ENCODE measurements around the gene FXN.

The FXN gene

DNA sequence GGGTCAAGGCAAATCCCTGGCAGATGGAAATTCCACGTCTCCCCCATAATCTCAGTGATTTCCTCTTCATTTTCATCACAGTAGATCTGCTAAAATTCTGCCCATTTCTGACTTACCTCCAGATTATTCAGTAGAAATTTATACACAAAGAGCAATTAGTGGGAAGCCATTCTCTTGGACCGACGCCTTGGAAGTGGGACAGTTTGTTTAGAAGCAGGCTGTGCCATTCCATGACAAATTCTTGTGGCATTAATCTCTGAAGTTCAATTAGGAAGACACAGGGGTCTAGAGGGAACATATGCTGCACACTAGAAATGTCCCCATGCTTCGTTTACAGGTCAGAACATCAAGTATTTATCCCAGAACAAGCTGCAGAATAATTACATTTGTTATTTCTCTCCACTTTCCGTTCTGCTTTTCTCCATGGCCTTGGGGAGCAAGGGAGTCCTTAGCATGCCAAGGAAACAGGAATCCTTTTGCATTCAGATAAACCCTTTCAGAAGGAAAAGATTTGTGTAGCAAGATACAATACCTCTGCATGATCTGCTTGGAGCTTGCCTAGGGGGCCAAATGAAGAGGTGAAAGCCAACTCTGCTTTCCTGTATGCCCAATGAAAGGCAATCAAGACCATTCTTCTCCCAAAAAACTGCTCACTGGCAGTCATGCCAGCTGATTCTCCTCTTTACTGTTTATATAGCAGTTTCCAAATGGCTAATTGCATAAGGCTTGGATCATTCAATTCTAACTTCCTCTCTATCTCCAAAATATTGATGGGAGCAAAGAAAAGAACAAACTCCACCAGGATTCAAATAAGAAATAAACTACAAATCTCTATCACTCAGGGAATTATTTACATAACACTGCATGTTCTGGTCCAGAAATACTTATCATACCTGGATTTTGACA, 19.1 kb upstream of the FXN start:
- no peak overlapping the region for H2AFZ ChIP-seq (ENCODE audit: low read depth, low read length)
- no peak overlapping the region for H3K18ac ChIP-seq (ENCODE audit: low read depth in 1 of 2, low read length in 2 of 2)
- H3K36me3 ChIP-seq (ENCODE audit: control insufficient read depth in 1 of 2, insufficient read depth in 2 of 2, low read depth in 1 of 2, low read length in 2 of 2) = no peaks in the 10 kb centered on the region
- no peak overlapping the region for H3K9ac ChIP-seq (ENCODE audit: low read length)
- H3K14ac ChIP-seq (ENCODE audit: low read length in 2 of 2) = no peak overlapping the region
- H4K8ac ChIP-seq (ENCODE audit: low read length) = no peak overlapping the region
- H2BK5ac ChIP-seq (ENCODE audit: low read depth, low read length, poor library complexity, severe bottlenecking) = no peak overlapping the region
- H3K27me3 ChIP-seq (ENCODE audit: control insufficient read depth in 1 of 2, insufficient read depth in 1 of 2, low read length in 2 of 2) = peaks cover 10% of the 10 kb centered on the region in 2 experiments
- no peak overlapping the region for H3K4ac ChIP-seq (ENCODE audit: low read depth in 1 of 2, low read length in 2 of 2)
- no peak overlapping the region for H2BK12ac ChIP-seq (ENCODE audit: low read length in 2 of 2)
- H3K4me2 ChIP-seq (ENCODE audit: low read length, poor library complexity, severe bottlenecking) = no peak overlapping the region
- H3K23ac ChIP-seq (ENCODE audit: low read length in 2 of 2) = no peak overlapping the region
- H2AK5ac ChIP-seq (ENCODE audit: low read length, severe bottlenecking) = no peak overlapping the region
- no peak overlapping the region for H2BK120ac ChIP-seq (ENCODE audit: low read depth, low read length)
- DNase-seq = no peak
- no peak overlapping the region for H4K91ac ChIP-seq (ENCODE audit: low read length)
- H3K4me3 ChIP-seq (ENCODE audit: insufficient read depth in 1 of 2, low read depth in 1 of 2, low read length in 2 of 2) = no peak overlapping the region
- 54% methylated on average over 5 of the region's 5 CpGs for WGBS
- H3K9me3 ChIP-seq (ENCODE audit: control insufficient read depth, low read length) = no peaks in the 10 kb centered on the region
- H3K27ac ChIP-seq (ENCODE audit: low read length, poor library complexity, severe bottlenecking) = no peak overlapping the region
- H3K4me1 ChIP-seq (ENCODE audit: control insufficient read depth, insufficient read depth, low read depth, low read length) = no peaks in the 10 kb centered on the region
- no peak overlapping the region for H2BK15ac ChIP-seq (ENCODE audit: low read depth, poor library complexity, severe bottlenecking)
- no peaks in the 10 kb centered on the region for H3K79me1 ChIP-seq (replicated peaks; ENCODE audit: low read length, poor library complexity, severe bottlenecking)

DNA sequence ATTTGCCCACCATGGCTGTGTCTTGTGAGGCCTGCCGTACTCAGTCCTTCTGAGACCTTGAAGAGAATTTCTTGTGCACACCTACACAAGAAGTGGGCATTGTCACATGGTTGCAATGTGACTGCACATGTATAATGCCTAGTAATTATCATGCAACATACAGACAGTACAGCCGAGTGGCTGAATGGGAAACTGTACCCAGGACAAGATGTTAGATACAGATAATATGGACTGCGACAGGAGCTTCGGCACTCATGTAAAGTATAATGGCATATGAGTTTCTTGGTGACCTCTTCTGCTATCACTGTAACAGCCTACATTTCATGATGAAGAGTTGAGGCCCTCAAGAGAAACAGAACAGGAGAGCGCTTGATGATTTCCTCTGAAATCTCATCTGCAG, 16.8 kb upstream of the FXN start:
- Histone ChIP-seq H3K18ac (ENCODE audit: low read depth in 1 of 2, low read length in 2 of 2) (no peak overlapping the region), H4K91ac (ENCODE audit: low read length) (no peak overlapping the region), H3K27me3 (ENCODE audit: control insufficient read depth in 1 of 2, insufficient read depth in 1 of 2, low read length in 2 of 2) (peaks cover 10 to 20% of the 10 kb centered on the region in 2 experiments), H3K9ac (ENCODE audit: low read length) (no peak overlapping the region), H3K4me3 (ENCODE audit: insufficient read depth in 1 of 2, low read depth in 1 of 2, low read length in 2 of 2) (no peak overlapping the region), H3K79me1 (replicated peaks; ENCODE audit: low read length, poor library complexity, severe bottlenecking) (no peaks in the 10 kb centered on the region), H2BK120ac (ENCODE audit: low read depth, low read length) (no peak overlapping the region), H3K4me2 (ENCODE audit: low read length, poor library complexity, severe bottlenecking) (no peak overlapping the region), H3K36me3 (ENCODE audit: control insufficient read depth in 1 of 2, insufficient read depth in 2 of 2, low read depth in 1 of 2, low read length in 2 of 2) (no peaks in the 10 kb centered on the region), H2BK5ac (ENCODE audit: low read depth, low read length, poor library complexity, severe bottlenecking) (no peak overlapping the region), H3K27ac (ENCODE audit: low read length, poor library complexity, severe bottlenecking) (no peak overlapping the region), H2BK12ac (ENCODE audit: low read length in 2 of 2) (no peak overlapping the region), H4K8ac (ENCODE audit: low read length) (no peak overlapping the region), H3K4me1 (ENCODE audit: control insufficient read depth, insufficient read depth, low read depth, low read length) (no peaks in the 10 kb centered on the region), H2AFZ (ENCODE audit: low read depth, low read length) (no peak overlapping the region), H3K9me3 (ENCODE audit: control insufficient read depth, low read length) (no peaks in the 10 kb centered on the region), H2AK5ac (ENCODE audit: low read length, severe bottlenecking) (no peak overlapping the region), H2BK15ac (ENCODE audit: low read depth, poor library complexity, severe bottlenecking) (no peak overlapping the region), H3K4ac (ENCODE audit: low read depth in 1 of 2, low read length in 2 of 2) (no peak overlapping the region), H3K23ac (ENCODE audit: low read length in 2 of 2) (no peak overlapping the region), H3K14ac (ENCODE audit: low read length in 2 of 2) (no peak overlapping the region)
- DNase-seq = no peak
- WGBS = 71% methylated on average over 5 of the region's 5 CpGs

DNA sequence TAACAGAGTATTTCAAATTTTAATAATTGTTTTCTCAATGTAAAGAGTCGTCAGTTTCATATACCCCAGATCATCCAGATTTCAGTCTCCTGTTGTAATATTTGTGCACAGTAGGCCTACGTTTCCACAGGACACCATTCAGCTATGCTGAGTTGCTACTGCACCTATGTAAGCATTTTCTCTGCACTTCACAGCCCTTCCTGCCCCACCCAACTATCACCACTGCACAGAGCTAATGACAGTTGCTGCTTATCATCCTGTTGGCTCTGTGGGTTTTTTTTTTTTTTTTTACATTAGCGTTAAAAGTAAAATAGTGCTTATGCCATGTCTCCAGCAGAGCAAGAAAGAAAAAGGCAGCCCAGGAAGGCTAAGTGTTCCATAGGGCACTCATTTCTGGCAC, 15.7 kb upstream of the FXN start:
- no peak overlapping the region for H3K14ac ChIP-seq (ENCODE audit: low read length in 2 of 2)
- H2BK120ac ChIP-seq (ENCODE audit: low read depth, low read length) = no peak overlapping the region
- H4K91ac ChIP-seq (ENCODE audit: low read length) = no peak overlapping the region
- H2BK15ac ChIP-seq (ENCODE audit: low read depth, poor library complexity, severe bottlenecking) = no peak overlapping the region
- no peak overlapping the region for H3K18ac ChIP-seq (ENCODE audit: low read depth in 1 of 2, low read length in 2 of 2)
- H2AK5ac ChIP-seq (ENCODE audit: low read length, severe bottlenecking) = no peak overlapping the region
- H2BK12ac ChIP-seq (ENCODE audit: low read length in 2 of 2) = no peak overlapping the region
- no peak overlapping the region for H3K9ac ChIP-seq (ENCODE audit: low read length)
- no peaks in the 10 kb centered on the region for H3K9me3 ChIP-seq (ENCODE audit: control insufficient read depth, low read length)
- DNase-seq = no peak
- H3K4me3 ChIP-seq (ENCODE audit: insufficient read depth in 1 of 2, low read depth in 1 of 2, low read length in 2 of 2) = no peak overlapping the region
- H3K4me1 ChIP-seq (ENCODE audit: control insufficient read depth, insufficient read depth, low read depth, low read length) = no peaks in the 10 kb centered on the region
- no peak overlapping the region for H2AFZ ChIP-seq (ENCODE audit: low read depth, low read length)
- no peak overlapping the region for H3K4me2 ChIP-seq (ENCODE audit: low read length, poor library complexity, severe bottlenecking)
- no peak overlapping the region for H4K8ac ChIP-seq (ENCODE audit: low read length)
- peaks cover 14 to 28% of the 10 kb centered on the region in 2 experiments for H3K27me3 ChIP-seq (ENCODE audit: control insufficient read depth in 1 of 2, insufficient read depth in 1 of 2, low read length in 2 of 2)
- H2BK5ac ChIP-seq (ENCODE audit: low read depth, low read length, poor library complexity, severe bottlenecking) = no peak overlapping the region
- H3K23ac ChIP-seq (ENCODE audit: low read length in 2 of 2) = no peak overlapping the region
- no peaks in the 10 kb centered on the region for H3K36me3 ChIP-seq (ENCODE audit: control insufficient read depth in 1 of 2, insufficient read depth in 2 of 2, low read depth in 1 of 2, low read length in 2 of 2)
- H3K4ac ChIP-seq (ENCODE audit: low read depth in 1 of 2, low read length in 2 of 2) = no peak overlapping the region
- no peaks in the 10 kb centered on the region for H3K79me1 ChIP-seq (replicated peaks; ENCODE audit: low read length, poor library complexity, severe bottlenecking)
- WGBS = 76% methylated on average over 3 of the region's 3 CpGs
- H3K27ac ChIP-seq (ENCODE audit: low read length, poor library complexity, severe bottlenecking) = no peak overlapping the region

DNA sequence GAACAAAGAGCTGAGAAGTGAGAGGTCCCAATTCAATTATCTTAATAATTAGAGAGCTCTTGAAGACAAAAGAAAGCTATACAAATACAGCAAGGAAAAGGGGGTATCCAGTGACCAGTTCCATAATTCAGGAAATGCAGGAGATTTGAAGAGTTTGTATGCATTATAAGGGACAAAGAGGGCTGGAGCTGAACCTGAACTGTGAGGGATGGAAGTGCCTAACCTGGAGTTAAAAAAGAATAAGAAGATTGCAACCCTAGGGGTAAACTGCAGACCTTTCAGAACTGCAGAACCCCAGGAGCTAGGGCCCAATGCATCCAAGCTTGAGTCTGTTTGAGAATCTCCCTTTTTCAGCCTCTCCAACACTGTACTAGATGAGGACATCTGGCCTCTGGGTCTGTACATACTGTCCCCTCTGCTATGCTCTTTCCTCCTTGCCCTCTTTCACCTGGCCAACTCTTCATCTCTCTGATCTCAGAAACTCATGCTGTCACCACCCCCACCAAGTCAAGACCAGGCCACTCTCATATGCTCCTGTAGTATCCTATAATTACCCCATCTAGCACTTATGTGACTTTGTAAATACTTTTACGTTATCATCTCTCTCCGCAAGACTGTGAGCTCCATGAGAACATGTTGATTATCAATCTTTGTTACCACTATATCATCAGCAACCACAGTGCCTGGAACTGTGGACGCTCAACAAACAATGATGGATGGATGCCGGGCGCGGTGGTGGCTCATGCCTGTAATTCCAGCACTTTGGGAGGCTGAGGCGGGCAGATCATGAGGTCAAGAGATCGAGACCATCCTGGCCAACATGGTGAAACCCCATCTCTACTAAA, 15.0 kb upstream of the FXN start:
- Histone ChIP-seq H3K18ac (ENCODE audit: low read depth in 1 of 2, low read length in 2 of 2) (no peak overlapping the region), H4K91ac (ENCODE audit: low read length) (no peak overlapping the region), H3K23ac (ENCODE audit: low read length in 2 of 2) (no peak overlapping the region), H3K4me2 (ENCODE audit: low read length, poor library complexity, severe bottlenecking) (no peak overlapping the region), H3K79me1 (replicated peaks; ENCODE audit: low read length, poor library complexity, severe bottlenecking) (no peaks in the 10 kb centered on the region), H2AK5ac (ENCODE audit: low read length, severe bottlenecking) (no peak overlapping the region), H4K8ac (ENCODE audit: low read length) (no peak overlapping the region), H3K9ac (ENCODE audit: low read length) (no peak overlapping the region), H3K4ac (ENCODE audit: low read depth in 1 of 2, low read length in 2 of 2) (no peak overlapping the region), H2BK12ac (ENCODE audit: low read length in 2 of 2) (no peak overlapping the region), H3K4me3 (ENCODE audit: insufficient read depth in 1 of 2, low read depth in 1 of 2, low read length in 2 of 2) (no peak overlapping the region), H3K14ac (ENCODE audit: low read length in 2 of 2) (no peak overlapping the region), H3K27ac (ENCODE audit: low read length, poor library complexity, severe bottlenecking) (no peak overlapping the region), H3K36me3 (ENCODE audit: control insufficient read depth in 1 of 2, insufficient read depth in 2 of 2, low read depth in 1 of 2, low read length in 2 of 2) (no peaks in the 10 kb centered on the region), H2BK15ac (ENCODE audit: low read depth, poor library complexity, severe bottlenecking) (no peak overlapping the region), H3K4me1 (ENCODE audit: control insufficient read depth, insufficient read depth, low read depth, low read length) (no peaks in the 10 kb centered on the region), H2BK5ac (ENCODE audit: low read depth, low read length, poor library complexity, severe bottlenecking) (no peak overlapping the region), H2AFZ (ENCODE audit: low read depth, low read length) (no peak overlapping the region), H2BK120ac (ENCODE audit: low read depth, low read length) (no peak overlapping the region), H3K27me3 (ENCODE audit: control insufficient read depth in 1 of 2, insufficient read depth in 1 of 2, low read length in 2 of 2) (peaks cover 13 to 29% of the 10 kb centered on the region in 2 experiments), H3K9me3 (ENCODE audit: control insufficient read depth, low read length) (no peaks in the 10 kb centered on the region)
- no peak for DNase-seq
- WGBS = 95% methylated on average over 6 of the region's 8 CpGs

All from mesenchymal stem cell (in vitro differentiated cells and primary cell).